Kidney (tissue), 14 donors: Measurements from ENCODE around the gene LMX1B. TPM values are rescaled to one million over a fixed set of nuclear protein-coding genes. Genes with fewer than 3 reads are reported as not detected.

ENCODE experiments used
- DNase-seq, 5 donors: peaks; one replicate each; pipeline ENCODE4 v3.0.0-alpha.2; 2013 to 2020
- FAIRE-seq: peaks from 2 replicates; lab custom pipeline; 2012; peaks lifted over from hg19 to GRCh38; lab: Jason Lieb, UNC
- H3K27ac ChIP-seq, 2 donors: one replicate each; pipeline ENCODE4 v1.7.0; 2013; ENCODE audit warnings: low read depth in 2 of 2, low read length in 2 of 2, inconsistent platforms in 1 of 2
- H3K27me3 ChIP-seq: one replicate; pipeline ENCODE4 v1.7.1; 2013; ENCODE audit warnings: low read length, inconsistent platforms; ENCODE audit not compliant: control insufficient read depth, insufficient read depth
- H3K36me3 ChIP-seq, 3 donors: one replicate each; pipeline versions ENCODE4 v1.7.0 to v1.7.1; 2013; ENCODE audit warnings: low read length in 3 of 3, control low read depth in 1 of 3, inconsistent platforms in 1 of 3; ENCODE audit not compliant: insufficient read depth in 3 of 3, control insufficient read depth in 2 of 3
- H3K4me1 ChIP-seq, 3 donors: one replicate each; pipeline versions ENCODE4 v1.7.0 to v1.7.1; 2013; ENCODE audit warnings: low read length in 3 of 3, inconsistent platforms in 1 of 3, low read depth in 1 of 3; ENCODE audit not compliant: control insufficient read depth in 2 of 3, insufficient read depth in 2 of 3
- H3K4me3 ChIP-seq, 3 donors: one replicate each; pipeline versions ENCODE4 v1.7.0 to v1.8.1; 2013; ENCODE audit warnings: low read length in 3 of 3, control low read depth in 1 of 3, inconsistent platforms in 1 of 3
- H3K9ac ChIP-seq, 3 donors: one replicate each; pipeline versions ENCODE4 v1.7.0 to v1.7.1; 2013; ENCODE audit warnings: low read length in 3 of 3, control low read depth in 1 of 3, inconsistent platforms in 1 of 3
- H3K9me3 ChIP-seq, 3 donors: one replicate each; pipeline versions ENCODE4 v1.7.0 to v1.7.1; 2013; ENCODE audit warnings: low read length in 3 of 3, control low read depth in 1 of 3, inconsistent platforms in 1 of 3; ENCODE audit not compliant: control insufficient read depth in 2 of 3, insufficient read depth in 1 of 3
- intact Hi-C: fragments of 100-400 bp; cut with DNase I; formaldehyde crosslinking; loops from one replicate; pipeline ENCODE4 v1.11.1; 2022
- polyA plus RNA-seq: library from polyadenylated mRNA; stranded (reverse); fragments of 350-450 nt; fragmentation: Illumina TruSeq; extraction: RNeasy Lipid Tissue Mini Kit (QIAGEN cat#74804); gene quantifications from one replicate; pipeline ENCODE4 v1.2.3, GENCODE V29; 2014; ENCODE audit warnings: low read depth, low replicate concordance; ENCODE audit not compliant: insufficient read depth
- total RNA-seq: library from RNA; stranded (reverse); fragmentation: NEBNext Ultra II Directional; extraction: Animal tissue kit (Norgen Biotek cat#: 25700); gene quantifications from one replicate; pipeline ENCODE4 v1.2.1, GENCODE V29; 2021
- TF ChIP-seq, protein P1 (sequence below): IDR thresholded peaks from 3 replicates; pipeline ENCODE4 v1.5.1; 2012; ENCODE audit warnings: mild to moderate bottlenecking, moderate library complexity, borderline replicate concordance; ENCODE audit not compliant: insufficient read depth; ENCODE audit errors: extremely low read depth
- donor health status: control.
- donor health status: control.
- donor health status: control.
- donor health status: control.
- donor health status: control.
- donor health status: DM: yes; HTN: yes; CAD: no.
- donor health status: Normal renal cell carcinoma (clear cell type).

LMX1B gene
- total and polyA plus RNA-seq, 2 donors from 2014 or later = 0.57 to 2.6 TPM

DNA sequence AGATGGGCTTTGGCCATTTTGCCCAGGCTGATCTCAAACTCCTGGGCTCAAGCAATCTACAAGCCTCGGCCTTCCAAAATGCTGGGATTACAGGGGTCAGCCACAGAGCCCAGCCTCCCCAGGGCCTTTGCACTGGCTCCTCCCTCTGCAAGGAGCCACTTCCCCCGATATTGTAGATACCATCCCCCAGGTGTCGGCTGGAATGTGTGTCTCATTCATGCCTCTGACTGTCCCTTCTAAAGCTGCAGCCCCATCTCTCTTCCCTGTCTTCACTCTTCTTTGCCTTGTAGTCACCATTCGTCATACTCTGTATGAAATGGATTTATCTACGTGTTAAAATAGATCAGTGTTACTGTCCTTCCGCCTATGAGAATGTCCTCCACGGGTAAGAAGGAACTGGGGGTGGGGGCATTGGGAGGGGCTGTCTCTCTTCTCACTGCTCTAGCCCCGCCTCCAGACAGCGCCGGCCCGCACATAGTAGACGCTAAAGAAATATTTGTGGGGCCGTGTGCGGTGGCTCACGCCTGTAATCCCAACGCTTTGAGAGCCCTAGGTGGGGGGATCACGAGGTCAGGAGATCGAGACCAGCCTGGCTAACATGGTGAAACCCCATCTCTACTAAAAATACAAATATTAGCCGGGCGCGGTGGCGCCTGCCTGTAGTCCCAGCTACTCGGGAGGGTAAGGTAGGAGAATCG, 68.5 kb downstream of the LMX1B start:
- Histone ChIP-seq H3K9me3 (no peaks in the 10 kb centered on the region), H3K36me3 (no peaks in the 10 kb centered on the region), H3K4me1 (peaks cover 0 to 4% (median 3%) of the 10 kb centered on the region in 3 donors), H3K27ac (no peak overlapping the region), H3K9ac (no peak overlapping the region), H3K4me3 (no peak overlapping the region), H3K27me3 (peaks cover 26% of the 10 kb centered on the region)
- no peak for FAIRE-seq
- DNase-seq = no peak
- TF ChIP-seq, protein P1, sequence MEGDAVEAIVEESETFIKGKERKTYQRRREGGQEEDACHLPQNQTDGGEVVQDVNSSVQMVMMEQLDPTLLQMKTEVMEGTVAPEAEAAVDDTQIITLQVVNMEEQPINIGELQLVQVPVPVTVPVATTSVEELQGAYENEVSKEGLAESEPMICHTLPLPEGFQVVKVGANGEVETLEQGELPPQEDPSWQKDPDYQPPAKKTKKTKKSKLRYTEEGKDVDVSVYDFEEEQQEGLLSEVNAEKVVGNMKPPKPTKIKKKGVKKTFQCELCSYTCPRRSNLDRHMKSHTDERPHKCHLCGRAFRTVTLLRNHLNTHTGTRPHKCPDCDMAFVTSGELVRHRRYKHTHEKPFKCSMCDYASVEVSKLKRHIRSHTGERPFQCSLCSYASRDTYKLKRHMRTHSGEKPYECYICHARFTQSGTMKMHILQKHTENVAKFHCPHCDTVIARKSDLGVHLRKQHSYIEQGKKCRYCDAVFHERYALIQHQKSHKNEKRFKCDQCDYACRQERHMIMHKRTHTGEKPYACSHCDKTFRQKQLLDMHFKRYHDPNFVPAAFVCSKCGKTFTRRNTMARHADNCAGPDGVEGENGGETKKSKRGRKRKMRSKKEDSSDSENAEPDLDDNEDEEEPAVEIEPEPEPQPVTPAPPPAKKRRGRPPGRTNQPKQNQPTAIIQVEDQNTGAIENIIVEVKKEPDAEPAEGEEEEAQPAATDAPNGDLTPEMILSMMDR = no peak
- intact Hi-C loops = no loop called here

GRCh38 chr9:126682928-126683697, 69.4 kb downstream of the LMX1B start:
- H3K27ac ChIP-seq = no peak overlapping the region
- H3K4me1 ChIP-seq = peaks cover 0 to 4% (median 3%) of the 10 kb centered on the region in 3 donors
- peak in 4 of 5 donors; percentile 62 to 86 (median 78) for DNase-seq
- intact Hi-C loops = no loop called here
- no peak overlapping the region for H3K4me3 ChIP-seq
- no peaks in the 10 kb centered on the region for H3K9me3 ChIP-seq
- no peak overlapping the region for H3K9ac ChIP-seq
- FAIRE-seq = no peak
- peaks cover 19% of the 10 kb centered on the region for H3K27me3 ChIP-seq
- no peaks in the 10 kb centered on the region for H3K36me3 ChIP-seq
- TF ChIP-seq, protein P1 = no peak

DNA sequence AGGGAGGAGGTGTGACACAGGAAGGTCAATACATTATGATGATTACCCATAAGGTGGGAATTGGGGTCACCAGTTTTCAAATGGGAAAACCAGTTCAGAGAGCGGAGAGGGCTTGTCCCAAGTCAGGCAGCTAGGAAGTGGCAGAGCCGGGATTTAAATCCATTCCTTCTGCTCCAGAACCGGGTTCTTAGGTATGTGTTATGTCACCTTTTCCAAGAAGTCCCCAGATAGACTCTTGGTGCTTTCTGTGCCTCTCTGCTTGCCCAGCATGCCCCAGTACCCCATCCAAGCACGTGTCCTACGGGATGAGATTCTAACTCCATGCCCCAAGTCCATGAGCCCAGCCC, 69.9 kb downstream of the LMX1B start:
- H3K27ac ChIP-seq = no peak overlapping the region
- no peaks in the 10 kb centered on the region for H3K36me3 ChIP-seq
- H3K9me3 ChIP-seq = no peaks in the 10 kb centered on the region
- no peak overlapping the region for H3K9ac ChIP-seq
- intact Hi-C loops = no loop called here
- peaks cover 19% of the 10 kb centered on the region for H3K27me3 ChIP-seq
- no peak overlapping the region for H3K4me3 ChIP-seq
- peaks cover 0 to 4% (median 3%) of the 10 kb centered on the region in 3 donors for H3K4me1 ChIP-seq
- FAIRE-seq (no peak), DNase-seq (no peak)
- TF ChIP-seq, protein P1 = no peak
